ENCODE results near the gene ADRA2B.
"Not testable (repeated sequence)": the region's sequence is repeated elsewhere in the genome, so short reads cannot be mapped to it uniquely, and the experiment has no call there.

Gene ADRA2B

DNA sequence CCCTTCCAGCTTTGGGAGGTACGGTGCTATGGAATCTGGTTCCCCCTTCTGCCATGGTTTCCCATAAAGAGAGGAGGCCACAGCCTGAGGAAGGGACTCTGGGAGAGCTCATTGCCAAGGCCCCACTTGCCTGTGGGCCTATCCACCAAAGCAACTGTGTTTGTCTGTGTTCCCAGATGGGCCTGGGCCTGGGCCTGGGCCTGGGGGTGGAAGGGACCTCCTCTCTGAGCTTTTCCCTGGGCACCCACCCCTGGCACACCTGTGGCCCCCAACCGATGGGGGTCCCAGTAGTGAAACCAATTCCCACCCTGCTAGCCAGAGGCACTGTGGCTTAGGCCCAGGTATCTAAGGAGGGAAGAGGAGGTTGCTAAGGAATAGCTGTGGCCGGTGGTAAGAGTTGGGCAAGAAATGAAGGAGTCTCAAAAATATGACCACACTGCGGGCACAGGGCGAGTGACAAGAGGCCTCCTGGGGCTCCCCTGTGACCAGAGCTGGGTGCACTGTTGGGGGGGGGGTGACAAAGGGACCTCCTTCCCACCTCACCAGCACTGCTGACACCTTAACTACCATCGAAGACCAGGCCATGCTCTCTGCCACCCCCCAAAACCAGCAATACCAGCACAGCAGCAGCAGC is 33.8 kb upstream of the ADRA2B start:
- DNase-seq (ENCODE audit: low spot score): no peak

DNA sequence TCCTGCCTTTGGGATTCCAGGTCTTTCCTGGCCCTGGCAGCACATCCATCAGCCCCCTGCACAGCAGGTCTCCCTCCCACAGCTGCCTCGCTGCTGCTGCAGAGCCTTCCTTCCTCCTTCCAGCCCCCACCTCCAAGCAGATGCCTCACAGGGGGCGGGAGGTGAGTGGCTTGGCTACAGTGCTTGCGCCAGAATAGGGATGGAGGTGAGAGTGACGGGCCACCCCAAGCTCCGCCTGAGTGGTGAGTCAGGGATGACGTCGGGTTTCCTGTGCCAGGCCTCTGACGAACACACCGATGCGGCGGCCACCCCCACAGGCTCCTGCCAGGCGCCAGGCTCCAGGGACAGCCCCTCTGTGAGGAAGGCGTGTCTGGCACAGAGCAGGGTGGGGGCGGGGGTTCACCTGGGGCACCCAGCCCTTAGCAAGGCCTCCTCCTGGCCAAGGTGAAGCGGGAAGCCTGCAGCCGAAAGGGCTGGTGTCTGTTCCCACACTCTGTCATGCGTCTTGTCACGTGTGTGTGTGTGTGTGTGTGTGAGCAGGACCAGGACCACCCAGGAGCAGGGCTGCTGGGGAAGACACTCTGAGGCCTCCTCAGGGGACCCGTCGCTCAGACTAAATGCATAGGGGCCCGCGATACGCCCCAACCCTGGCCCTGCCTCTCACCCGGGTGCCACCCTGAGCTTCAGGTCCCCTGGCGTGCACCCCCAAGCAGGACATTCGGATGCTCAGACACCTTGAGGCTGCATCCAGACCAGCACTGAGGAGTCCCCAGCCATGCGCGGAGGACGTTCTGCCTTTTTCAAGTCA is 32.2 kb upstream of the ADRA2B start:
- no peak for DNase-seq (ENCODE audit: low spot score)

DNA sequence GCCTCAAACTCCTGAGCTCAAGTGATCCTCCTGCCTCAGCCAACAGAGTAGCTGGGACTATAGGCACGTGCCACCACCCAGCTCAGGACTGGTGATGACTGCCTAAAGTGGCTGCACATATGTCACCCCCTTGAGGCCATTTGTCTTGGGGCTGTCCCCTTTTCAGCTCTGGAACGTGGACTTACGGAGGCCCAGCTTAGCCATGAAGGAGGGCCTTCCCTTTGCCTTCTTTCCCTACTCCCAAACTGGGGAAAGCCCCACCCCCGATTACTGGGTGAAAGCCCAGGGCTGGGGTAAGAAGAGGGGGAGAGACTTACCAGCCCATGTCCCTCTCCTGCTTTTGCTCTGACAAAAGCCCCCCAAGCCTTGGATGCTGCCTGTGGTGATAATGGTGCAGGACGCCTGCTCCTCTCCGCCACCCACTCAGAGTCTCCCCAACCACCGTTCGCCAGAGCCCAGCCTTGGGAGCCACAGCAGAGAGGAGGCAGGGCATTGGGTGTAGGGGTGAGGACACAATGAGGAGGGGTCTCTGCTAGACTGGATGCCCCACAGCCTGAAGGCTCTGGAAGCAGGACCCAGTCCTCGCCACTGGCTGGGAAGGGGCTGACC is 31.3 kb upstream of the ADRA2B start:
- no peak for DNase-seq (ENCODE audit: low spot score)

DNA sequence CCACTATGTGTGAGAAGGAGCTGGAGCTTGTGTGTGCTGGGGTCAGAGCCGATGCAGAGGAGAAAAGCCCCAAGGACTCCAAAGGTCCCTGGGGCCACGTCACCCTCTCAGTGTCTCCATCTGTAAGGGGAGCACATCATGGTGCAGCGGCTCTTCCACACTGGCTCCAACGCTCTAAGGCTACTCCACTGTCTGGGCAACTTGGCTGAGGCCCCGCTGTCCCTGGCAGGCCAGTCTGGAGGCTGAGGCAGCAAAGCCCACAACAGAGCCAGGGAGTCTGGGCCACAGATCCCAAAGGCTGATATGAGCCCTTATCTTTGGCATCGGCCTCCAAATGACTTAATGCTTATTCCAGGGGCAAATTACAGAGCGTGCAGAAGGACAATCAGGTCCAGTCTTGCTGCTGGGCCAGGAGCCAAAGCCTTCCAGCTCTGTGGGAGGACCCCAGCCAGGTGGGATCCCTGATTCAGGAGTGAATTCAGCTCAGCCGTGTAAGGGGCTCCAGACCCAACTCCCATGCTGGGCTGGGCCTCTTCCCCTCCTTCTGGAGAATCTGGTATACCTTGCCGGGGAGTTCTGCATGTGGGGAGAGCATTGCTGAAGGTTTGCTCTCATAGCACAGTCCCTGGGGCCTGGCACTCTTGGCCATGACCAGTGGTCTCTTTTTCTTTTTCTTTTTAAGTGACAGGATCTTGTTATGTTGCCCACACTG is 30.7 kb upstream of the ADRA2B start:
- DNase-seq (ENCODE audit: low spot score): no peak

DNA sequence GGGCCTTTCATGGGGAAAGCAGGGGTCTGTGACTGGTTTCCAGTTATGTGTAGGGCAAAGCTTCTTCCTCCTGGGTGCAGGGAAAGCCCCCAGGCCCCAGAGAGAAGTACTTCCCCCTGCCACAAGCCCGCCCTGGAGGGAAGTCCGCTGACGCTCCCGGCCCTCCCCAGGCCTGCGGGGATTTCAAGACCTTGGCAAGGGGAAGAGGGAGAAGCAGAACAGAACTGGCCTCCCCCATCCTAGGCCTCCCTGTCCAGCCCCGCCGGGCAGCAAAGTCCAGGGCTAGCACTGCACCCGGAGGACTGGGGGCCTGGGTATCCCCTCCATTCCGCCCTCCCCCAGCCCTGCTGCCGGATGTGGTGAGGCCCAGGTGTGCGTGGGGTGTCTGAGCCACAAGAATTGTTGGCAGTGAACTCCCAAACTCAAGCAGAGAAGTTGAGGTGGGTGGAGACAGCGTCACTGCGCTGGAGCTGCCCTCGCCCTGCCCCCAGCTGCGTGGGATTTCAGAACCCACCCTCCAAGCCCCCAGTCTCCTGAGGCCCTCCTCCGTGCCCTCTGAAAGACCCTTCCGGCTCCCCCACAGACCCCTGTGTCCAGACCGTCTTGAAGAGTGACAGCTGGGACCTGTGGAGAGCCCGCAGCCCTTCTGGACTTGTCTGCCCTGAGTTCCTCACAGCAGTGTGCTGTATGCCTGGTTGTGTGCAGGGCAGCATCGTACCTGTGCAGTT is 29.9 kb upstream of the ADRA2B start:
- DNase-seq (ENCODE audit: low spot score): peak; percentile 43

DNA sequence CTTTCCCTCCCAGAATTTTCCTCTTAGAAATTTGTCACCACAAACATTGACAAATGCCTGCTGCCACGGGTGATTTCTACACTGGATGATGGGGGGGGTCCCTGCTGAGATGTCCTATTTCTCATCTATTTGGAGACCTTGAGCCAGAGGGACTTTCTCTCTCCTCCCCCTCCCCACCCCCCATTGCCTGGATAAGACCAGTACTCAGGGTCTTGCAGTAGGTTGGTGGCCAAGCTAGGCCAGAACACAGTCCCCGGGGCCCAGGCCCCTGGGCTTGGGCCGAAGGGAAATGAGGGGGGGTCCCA is 29.4 kb upstream of the ADRA2B start:
- peak; percentile 15 for DNase-seq (ENCODE audit: low spot score)

DNA sequence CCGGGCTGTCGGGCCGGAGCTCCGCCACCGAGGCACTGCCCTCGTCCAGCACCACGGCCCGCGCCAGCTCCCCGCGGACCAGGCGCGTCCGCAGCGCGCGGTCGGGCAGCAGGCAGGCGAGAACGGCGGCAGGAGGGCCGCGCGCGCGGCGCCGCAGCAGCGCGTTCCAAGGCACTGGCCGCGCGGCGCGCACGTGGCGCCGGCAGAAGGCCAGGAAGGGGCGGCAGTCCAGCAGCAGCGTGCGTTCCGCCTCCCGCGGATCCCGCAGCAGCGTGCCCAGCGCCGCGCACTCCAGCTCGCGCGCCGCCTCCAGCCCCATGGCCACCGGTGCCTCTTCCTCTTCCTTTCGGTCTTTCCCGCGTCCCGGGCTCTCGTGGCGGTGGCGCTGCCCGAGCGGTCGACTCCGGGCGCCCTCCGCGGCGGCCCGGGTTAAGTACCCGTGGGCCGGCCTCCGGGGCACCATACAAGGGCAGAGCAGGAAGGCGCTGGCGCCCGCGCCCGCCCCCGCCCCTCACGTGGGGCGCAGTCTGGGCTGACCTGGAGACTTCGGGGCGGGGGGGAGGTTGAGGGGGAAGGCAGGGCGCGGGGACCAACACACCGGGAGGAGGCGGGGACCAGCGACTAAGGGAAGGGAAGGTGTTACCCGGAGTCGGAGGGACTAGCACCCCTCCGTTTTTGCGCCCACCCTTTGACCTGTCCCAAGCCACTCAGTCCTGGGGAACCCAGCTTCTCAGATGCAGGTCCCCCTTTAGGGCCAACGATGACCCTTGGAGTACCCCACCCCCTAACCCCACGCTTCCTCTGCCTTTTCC is 28.9 kb upstream of the ADRA2B start, which contains the start of gene DUSP2:
Gene DUSP2 (minus strand): TSS at position 405 of the 812 bp plus-strand sequence. CDS start 86 bp downstream, at position 319.
- peak; percentile 59 for DNase-seq (ENCODE audit: low spot score)

DNA sequence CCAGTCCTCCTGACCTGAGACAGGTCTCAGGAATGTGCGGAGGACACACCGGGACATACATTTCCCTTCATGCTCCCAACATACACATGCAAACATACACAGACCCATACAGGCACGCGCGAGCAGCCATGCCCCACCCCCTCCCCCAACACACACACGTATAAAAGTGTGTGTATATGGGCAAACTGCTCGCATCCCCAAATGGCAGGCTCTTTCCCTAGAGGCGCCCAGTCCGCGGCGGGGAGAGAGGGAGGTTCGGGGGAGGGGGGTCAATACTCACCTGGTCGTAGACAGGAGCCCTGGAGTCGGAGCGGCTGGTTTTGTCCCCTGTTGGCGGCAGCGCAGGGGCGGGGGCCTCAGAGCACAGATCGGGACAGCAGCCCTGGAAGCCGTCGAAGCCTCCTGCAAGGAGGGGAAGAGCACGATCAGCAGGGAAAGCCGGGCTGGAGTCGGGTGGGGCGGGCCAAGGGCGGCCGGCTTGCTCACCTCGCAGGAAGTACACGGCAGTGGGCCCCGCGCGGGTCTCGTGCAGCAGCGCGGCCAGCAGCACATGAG is 28.2 kb upstream of the ADRA2B start:
- DNase-seq (ENCODE audit: low spot score): no peak

DNA sequence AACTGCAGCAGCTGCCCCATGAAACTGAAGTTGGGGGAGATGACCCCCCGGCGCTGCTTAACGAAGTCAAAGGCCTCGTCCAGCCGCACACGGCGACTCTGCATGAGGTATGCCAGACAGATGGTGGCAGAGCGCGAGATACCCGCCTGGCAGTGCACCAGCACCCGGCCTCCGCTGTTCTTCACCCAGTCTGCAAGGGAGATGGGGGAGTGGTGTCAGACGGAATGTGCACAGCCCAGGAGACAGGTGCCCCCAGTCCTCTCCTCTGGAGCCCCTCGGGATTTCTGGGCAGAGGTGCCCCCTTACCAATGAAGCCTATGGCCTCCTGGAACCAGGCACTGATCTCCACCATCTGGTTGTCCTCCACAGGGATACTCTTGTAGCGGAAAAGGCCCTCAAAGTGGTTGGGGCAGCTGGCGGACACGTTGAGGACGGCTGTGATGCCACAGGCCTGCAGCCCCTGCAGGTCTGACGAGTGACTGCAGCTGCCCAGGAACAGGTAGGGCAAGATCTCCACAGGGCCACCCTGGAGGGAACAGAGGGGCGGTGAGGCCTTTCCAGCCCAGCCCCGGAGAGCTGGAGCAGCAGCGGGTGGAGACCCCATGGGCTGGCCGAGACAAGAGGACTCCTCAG is 27.6 kb upstream of the ADRA2B start:
- DNase-seq (ENCODE audit: low spot score): no peak

DNA sequence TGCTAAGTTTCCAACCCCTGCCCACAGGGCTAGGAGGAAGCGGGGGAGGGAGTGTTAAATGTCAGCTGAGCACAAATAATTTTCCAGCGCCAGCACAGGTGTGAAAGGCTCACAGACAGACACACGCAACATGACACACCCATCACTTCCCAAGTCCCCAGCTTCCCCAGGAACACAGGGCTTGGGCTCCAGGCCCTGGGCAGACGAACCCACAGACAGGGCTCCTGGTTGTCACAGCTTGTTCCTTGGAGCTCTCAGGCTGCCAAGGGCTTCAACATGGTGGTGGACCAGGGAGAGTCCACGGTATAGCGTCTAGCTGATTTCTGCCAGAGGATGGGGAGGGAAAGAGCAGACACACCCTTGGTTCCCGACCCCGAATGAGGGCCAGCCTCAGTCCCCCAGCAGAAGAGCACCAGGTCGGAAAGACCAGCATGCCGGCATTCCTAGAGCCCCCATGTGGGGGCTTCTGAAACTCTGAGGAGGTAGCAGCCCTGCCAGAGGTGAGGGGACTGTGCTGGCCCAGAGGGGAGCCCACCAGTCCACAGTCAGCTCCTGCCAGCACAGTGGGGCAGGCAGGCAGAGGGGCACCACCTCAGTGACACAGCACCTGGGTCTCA is 27.0 kb upstream of the ADRA2B start:
- DNase-seq (ENCODE audit: low spot score): no peak

DNA sequence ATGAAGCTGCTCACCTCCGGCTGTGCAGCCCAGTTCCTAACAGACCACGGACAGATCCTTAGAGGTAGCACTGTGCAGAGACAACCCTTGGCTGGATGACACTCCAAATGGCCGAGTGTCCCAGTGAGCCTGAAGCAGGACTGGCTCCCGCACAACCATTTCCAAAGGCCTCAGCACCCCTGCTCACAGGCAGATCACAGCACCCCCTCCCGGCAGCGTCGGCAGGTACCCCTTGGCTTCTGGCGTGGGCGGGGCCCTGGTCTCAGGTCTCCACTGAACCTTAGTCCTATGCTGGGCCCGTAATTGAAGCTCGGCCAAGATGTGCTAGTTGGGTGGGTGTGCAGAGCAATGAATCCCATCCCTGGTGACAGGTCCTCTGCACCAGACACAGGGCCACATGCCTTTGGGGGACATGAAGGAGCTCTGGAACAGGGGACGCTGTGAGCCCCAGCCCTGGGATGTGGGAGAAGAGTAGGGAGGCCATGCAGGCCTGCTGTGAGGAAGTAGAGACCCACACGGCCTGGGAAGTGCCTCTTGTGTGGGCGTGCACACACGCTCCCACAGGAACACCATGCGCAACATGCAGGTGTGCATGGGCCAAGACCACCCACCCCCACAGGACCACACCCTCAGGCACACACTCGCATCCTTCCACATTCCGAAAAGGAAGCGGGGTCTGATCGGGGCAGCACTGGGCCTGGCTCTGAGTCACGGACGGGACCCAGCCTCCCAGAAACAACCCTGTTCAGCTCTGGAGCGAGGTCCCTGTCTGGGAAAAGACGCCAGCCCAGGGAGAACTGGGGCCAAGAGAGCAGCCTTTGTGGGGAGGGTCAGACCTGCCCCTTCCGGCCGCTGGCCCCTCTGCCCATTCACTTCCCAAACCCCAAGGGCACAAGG is 26.1 kb upstream of the ADRA2B start:
- DNase-seq (ENCODE audit: low spot score): no peak

DNA sequence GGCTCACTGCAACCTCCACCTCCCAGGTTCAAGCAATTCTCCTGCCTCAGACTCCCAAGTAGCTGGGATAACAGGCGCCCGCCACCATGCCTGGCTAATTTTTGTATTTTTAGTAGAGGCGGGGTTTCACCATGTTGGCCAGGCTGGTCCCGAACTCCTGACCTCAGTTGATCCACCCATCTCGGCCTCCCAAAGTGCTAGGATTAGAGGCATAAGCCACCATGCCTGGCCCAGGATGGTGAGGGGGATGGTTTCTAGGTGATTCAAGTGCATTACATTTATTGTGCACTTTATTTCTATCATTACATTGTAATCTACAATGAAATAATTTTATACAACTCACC is 25.2 kb upstream of the ADRA2B start:
- not testable (repeated sequence) for DNase-seq (ENCODE audit: low spot score)

DNA sequence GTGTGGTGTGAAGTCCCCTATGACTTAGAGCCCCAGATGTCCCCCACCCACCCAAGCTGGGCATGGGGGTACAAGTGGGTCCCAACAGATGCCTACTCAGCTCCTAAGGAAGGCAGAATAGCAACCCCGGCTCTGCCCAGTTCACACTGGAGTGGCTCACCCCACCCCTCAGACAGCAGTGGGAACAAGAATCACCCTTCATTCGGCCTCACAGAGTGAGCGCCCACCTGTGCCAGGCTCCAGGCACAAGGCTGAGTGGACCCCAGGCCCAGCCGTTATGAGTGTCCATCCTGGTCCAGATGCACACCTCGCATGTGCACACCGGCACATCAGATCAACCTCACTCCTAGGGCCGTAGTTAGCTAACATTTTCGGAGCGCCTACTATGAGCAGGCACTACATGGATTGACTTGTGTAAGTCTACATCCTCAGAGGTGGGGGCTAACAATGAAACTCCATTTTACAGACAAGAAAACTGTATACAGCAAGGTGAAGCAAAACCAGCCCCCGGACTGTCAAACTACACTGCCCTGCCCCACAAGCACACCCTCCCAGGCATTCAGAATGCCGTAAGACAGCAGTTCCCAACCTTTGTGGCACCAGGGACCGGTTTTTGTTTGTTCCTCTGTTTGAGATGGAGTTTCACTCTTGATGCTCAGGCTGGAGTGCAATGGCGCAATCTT is 24.7 kb upstream of the ADRA2B start:
- DNase-seq (ENCODE audit: low spot score): no peak

DNA sequence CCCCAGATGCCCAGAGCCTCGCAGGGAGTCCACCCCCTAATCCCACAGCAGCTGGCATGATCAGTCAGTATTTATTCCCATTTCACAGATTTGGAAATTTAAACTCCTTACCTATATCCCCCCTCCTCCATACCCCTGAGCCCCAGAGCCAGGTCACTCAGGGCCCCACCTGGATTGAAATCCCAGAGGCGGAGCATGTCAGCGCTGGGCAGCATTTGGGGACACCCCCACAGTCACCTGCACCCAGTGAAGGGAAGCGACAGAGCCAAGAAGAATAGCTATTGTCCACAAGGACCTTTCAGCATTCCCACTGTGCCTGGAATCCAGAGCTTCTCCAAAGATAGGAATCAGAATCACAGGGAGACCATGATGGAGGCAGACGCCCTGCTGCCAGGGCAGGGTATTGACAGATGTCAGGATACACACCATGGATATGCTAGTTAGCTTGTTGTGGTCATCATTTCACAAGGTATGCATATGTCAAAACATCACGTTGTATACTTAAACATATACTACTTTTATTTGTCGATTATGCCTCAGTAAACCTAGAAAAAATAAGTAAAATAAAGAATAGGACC is 22.9 kb upstream of the ADRA2B start:
- DNase-seq (ENCODE audit: low spot score): no peak

DNA sequence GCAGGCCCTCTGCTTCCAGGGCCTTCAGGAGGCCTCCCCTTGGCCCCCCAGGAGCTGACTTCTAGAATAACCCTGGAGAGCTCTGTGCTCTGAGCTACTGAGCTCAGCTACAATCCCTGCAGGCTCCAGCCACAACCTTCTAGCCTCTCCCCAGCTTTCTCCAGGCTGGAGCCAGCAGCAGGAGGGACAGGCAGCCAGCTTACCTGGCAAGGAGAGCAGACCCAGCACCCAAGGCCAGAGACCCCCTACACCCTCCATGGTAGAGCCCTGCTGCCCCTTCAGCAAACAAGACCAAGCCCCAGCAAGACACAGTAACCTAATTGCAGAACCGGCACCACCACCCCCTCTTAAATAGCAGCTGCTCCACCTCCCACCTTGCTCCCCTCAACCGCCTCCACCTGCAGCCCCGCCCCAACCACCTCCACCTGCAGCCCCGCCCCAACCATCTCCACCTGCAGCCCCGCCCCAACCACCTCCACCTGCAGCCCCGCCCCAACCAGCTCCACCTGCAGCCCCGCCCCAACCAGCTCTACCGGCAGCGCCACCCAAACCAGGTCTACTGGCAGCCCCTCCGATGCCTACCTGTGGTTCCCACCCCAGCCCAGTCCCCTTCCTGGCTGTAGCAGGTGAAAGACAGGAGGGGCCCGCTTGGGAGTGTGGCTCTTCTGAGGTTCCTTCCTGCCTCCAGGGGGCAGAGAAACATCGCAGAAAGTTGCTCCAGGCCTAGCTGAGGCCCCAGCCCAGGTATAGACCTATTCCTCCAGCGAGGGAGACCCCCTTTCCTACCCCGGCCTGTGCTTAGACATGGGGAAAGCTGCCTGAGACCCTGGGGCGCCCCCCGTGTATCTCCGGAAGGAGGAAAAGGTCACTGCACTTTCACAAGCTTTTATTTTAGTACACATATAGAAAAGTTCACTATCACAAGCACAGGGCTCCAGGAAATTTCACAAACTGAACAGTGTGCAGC is 22.1 kb upstream of the ADRA2B start, which contains the start of gene ASTL:
Gene ASTL (minus strand): TSS at position 324 of the 967 bp plus-strand sequence. CDS start 66 bp downstream, at position 258.
- no peak for DNase-seq (ENCODE audit: low spot score)

DNA sequence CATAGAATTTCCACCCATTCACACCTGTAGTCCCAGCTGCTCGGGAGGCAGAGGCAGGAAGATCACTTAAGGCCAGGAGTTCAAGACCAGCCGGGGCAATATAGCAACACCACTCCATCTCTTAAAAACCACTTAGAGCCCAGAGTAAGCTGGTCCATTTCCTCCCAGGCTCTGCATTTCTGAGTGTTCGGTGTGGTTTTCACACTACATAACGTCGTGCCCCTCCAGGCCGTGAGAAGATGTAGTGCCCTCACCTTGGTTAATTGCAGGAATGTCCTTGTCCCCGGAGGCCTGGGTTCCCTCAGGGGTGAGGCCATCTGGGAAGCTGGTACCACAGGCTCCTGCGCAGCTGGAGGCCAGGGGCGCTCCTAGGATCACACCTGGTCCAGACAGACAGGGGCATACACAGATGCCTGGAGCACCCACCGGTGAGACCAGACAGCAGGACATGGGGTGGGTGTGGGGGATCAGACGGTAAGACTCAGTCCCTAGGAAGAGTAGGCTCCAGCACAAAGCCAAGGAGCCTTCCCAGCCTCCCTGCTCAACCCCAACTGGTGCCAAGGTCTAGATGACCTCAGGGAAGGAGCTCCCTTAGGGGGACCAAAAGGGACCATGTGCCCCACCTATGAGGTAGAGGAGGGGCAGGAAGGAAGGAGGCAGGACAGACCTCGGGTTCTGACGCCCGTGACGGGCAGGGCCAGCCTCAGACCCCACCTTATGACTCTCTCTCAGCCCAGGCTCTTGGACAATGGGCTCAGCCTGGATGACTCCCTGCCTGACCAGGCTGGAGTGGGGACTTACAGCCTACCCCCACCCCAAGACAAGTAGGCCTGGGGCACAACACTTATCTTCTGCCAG is 21.2 kb upstream of the ADRA2B start:
- DNase-seq (ENCODE audit: low spot score): no peak

All from globus pallidus (tissue), 1 donor.